Measurements from ENCODE around the gene TESPA1. TPM values are rescaled to one million over a fixed set of nuclear protein-coding genes. Genes with fewer than 3 reads are reported as not detected.

Gene TESPA1
- total and polyA plus RNA-seq, 2 donors, result 1.1 to 1.6 TPM

- 78% methylated on average over 2 of the region's 2 CpGs for WGBS
- Histone ChIP-seq H3K4me1 (ENCODE audit: insufficient read depth) (no peaks in the 10 kb centered on the region), H3K36me3 (ENCODE audit: insufficient read depth) (no peaks in the 10 kb centered on the region), H3K27ac (ENCODE audit: low read depth) (no peak overlapping the region), H3K4me3 (ENCODE audit: low read depth, low read length) (no peak overlapping the region)
- no peak for DNase-seq (ENCODE audit: extremely low spot score)
Measured at GRCh38 chr12:54975272-54975671, 9.3 kb downstream of the TESPA1 start.

GRCh38 chr12:54974279-54974678 lies 10.3 kb downstream of the TESPA1 start:
- Histone ChIP-seq H3K27ac (ENCODE audit: low read depth) (no peak overlapping the region), H3K4me3 (ENCODE audit: low read depth, low read length) (no peak overlapping the region), H3K36me3 (ENCODE audit: insufficient read depth) (no peaks in the 10 kb centered on the region), H3K4me1 (ENCODE audit: insufficient read depth) (no peaks in the 10 kb centered on the region)
- 88% methylated on average over 12 of the region's 12 CpGs for WGBS
- DNase-seq (ENCODE audit: extremely low spot score), result no peak

- Histone ChIP-seq H3K4me1 (ENCODE audit: insufficient read depth) (no peaks in the 10 kb centered on the region), H3K27ac (ENCODE audit: low read depth) (no peak overlapping the region), H3K36me3 (ENCODE audit: insufficient read depth) (no peaks in the 10 kb centered on the region), H3K4me3 (ENCODE audit: low read depth, low read length) (no peak overlapping the region)
- no peak for DNase-seq (ENCODE audit: extremely low spot score)
- WGBS, result 68% methylated on average over 3 of the region's 3 CpGs
Measured at GRCh38 chr12:54973556-54973955, 11.0 kb downstream of the TESPA1 start.

- WGBS, result 83% methylated on average over 3 of the region's 3 CpGs
- DNase-seq (ENCODE audit: extremely low spot score), result no peak
- Histone ChIP-seq H3K36me3 (ENCODE audit: insufficient read depth) (no peaks in the 10 kb centered on the region), H3K27ac (ENCODE audit: low read depth) (no peak overlapping the region), H3K4me3 (ENCODE audit: low read depth, low read length) (no peak overlapping the region), H3K4me1 (ENCODE audit: insufficient read depth) (no peaks in the 10 kb centered on the region)
Measured at GRCh38 chr12:54970741-54971140, 13.8 kb downstream of the TESPA1 start.

GRCh38 chr12:54968181-54968730 lies 16.3 kb downstream of the TESPA1 start:
- Histone ChIP-seq H3K4me1 (ENCODE audit: insufficient read depth) (no peaks in the 10 kb centered on the region), H3K4me3 (ENCODE audit: low read depth, low read length) (no peak overlapping the region), H3K27ac (ENCODE audit: low read depth) (no peak overlapping the region), H3K36me3 (ENCODE audit: insufficient read depth) (no peaks in the 10 kb centered on the region)
- no peak for DNase-seq (ENCODE audit: extremely low spot score)
- 56% methylated on average over 4 of the region's 4 CpGs for WGBS

- Histone ChIP-seq H3K27ac (ENCODE audit: low read depth) (no peak overlapping the region), H3K4me3 (ENCODE audit: low read depth, low read length) (no peak overlapping the region), H3K36me3 (ENCODE audit: insufficient read depth) (no peaks in the 10 kb centered on the region), H3K4me1 (ENCODE audit: insufficient read depth) (no peaks in the 10 kb centered on the region)
- DNase-seq (ENCODE audit: extremely low spot score), result no peak
- WGBS, result 40% methylated on average over 2 of the region's 2 CpGs
Measured at GRCh38 chr12:54967461-54967860, 17.1 kb downstream of the TESPA1 start.

GRCh38 chr12:54961190-54961589 lies 23.4 kb downstream of the TESPA1 start:
- Histone ChIP-seq H3K27ac (ENCODE audit: low read depth) (no peak overlapping the region), H3K36me3 (ENCODE audit: insufficient read depth) (no peaks in the 10 kb centered on the region), H3K4me3 (ENCODE audit: low read depth, low read length) (no peak overlapping the region), H3K4me1 (ENCODE audit: insufficient read depth) (no peaks in the 10 kb centered on the region)
- no peak for DNase-seq (ENCODE audit: extremely low spot score)
- WGBS, result 86% methylated on average over 4 of the region's 4 CpGs

DNA sequence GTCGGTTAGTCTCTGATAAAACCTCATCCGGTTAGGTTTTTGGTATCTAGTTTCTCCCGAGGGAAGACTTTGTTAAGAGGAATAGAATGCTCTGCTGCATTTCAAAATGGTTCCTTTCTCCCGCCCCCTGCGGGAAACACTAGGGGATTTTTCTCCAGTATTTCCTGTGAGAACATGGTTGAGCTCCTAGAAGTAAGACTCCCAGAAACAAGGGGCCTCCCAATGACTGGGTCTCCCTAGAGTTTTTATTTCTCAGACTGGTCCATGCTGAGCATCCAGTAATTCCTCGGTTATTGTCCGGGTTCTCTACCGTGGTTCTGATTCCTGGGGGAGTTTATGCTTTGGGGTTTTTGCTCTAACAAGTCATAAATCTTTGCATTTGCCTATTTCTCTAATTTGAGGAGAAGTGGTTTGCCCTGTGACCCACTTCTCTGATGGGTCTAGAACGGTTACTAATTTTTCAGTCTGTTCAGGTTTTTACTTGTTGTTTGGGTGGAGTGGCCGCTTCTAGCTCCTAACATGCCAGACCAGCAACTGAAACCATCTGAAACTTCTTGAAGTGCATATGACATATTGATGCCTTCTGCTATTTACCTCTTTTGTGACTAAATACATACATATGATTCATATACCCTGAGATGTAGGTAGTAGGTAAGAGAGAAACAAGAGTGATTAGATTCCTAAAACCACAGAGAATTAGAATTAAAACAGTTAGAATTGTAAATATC lies 25.1 kb downstream of the TESPA1 start:
- WGBS, result 57% methylated on average over 10 of the region's 10 CpGs
- H3K36me3 ChIP-seq (ENCODE audit: insufficient read depth), result no peaks in the 10 kb centered on the region
- H3K27ac ChIP-seq (ENCODE audit: low read depth), result no peak overlapping the region
- no peak overlapping the region for H3K4me3 ChIP-seq (ENCODE audit: low read depth, low read length)
- DNase-seq (ENCODE audit: extremely low spot score), result no peak
- no peaks in the 10 kb centered on the region for H3K4me1 ChIP-seq (ENCODE audit: insufficient read depth)

- H3K4me3 ChIP-seq (ENCODE audit: low read depth, low read length), result no peak overlapping the region
- H3K4me1 ChIP-seq (ENCODE audit: insufficient read depth), result no peaks in the 10 kb centered on the region
- no peak overlapping the region for H3K27ac ChIP-seq (ENCODE audit: low read depth)
- peak; percentile 47 for DNase-seq (ENCODE audit: extremely low spot score)
- WGBS, result 83% methylated on average over 3 of the region's 3 CpGs
- no peaks in the 10 kb centered on the region for H3K36me3 ChIP-seq (ENCODE audit: insufficient read depth)
Measured at GRCh38 chr12:54958048-54958658, 26.4 kb downstream of the TESPA1 start.

DNA sequence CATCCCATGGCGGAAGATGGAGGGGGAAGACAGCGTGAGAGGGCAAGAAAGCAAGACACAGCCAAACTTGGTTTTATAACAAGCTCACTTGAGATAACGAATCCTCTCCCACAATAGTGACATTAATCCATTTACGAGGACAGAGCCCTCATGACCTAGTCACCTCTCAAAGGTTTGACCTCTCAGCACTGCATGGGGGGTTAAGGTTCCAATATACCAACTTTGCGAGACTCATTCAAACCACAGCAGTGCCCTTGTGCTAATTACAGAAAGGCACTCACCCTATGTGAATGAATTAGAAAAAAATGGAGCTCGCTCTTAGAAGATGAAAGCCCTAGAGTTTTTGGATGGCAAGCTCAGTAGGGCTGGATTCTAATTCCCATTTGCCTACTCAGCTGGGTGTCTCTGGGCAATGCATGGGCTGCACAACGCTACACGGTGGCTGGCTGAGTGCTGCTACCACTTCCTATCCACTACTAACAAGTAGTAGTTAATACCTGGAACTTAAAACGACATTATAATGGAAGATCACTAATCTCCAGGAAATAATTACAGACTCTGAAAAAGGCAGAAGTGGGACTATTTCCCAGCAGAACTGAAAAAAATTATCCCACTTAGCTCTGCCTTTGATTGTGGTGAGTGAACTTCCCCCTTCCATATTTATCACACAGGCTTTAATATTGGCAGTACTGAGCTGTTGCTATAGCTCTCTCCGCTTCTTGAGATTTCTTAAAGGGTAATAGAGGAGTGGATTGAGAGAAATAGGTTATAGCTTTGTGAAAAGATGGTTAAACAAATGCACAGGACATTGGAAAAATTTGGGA lies 27.5 kb downstream of the TESPA1 start:
- Histone ChIP-seq H3K27ac (ENCODE audit: low read depth) (no peak overlapping the region), H3K4me1 (ENCODE audit: insufficient read depth) (no peaks in the 10 kb centered on the region), H3K36me3 (ENCODE audit: insufficient read depth) (no peaks in the 10 kb centered on the region), H3K4me3 (ENCODE audit: low read depth, low read length) (no peak overlapping the region)
- WGBS, result 70% methylated on average over 10 of the region's 10 CpGs
- no peak for DNase-seq (ENCODE audit: extremely low spot score)

DNA sequence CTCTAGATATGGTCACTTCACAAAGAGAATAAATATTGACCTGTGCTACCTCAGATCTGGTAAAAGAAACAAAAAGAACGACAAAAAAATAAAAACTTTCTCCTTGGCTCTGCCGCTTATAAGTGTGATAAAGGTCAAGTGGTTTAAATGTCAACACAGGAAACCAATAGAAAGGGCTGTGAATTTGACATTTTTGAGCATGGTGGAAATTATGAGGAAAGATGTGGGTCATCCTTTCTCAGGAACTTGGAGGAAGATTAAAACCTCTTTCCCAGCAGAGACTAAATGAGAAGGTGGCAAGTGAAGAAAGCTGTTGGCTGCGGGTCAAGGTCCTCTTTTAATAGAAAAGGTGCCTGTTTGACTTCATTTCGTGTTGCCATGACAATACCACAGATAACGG lies 28.2 kb downstream of the TESPA1 start:
- 73% methylated on average over 5 of the region's 5 CpGs for WGBS

GRCh38 chr12:54954801-54955200 lies 29.8 kb downstream of the TESPA1 start:
- no peak for DNase-seq (ENCODE audit: extremely low spot score)
- WGBS, result 78% methylated on average over 3 of the region's 3 CpGs

More for the DNA sequence above, 28.2 kb downstream of the TESPA1 start:
- no peaks in the 10 kb centered on the region for H3K4me1 ChIP-seq (ENCODE audit: insufficient read depth)
- no peaks in the 10 kb centered on the region for H3K36me3 ChIP-seq (ENCODE audit: insufficient read depth)
- H3K4me3 ChIP-seq (ENCODE audit: low read depth, low read length), result no peak overlapping the region
- H3K27ac ChIP-seq (ENCODE audit: low read depth), result no peak overlapping the region
- DNase-seq (ENCODE audit: extremely low spot score), result no peak

DNA sequence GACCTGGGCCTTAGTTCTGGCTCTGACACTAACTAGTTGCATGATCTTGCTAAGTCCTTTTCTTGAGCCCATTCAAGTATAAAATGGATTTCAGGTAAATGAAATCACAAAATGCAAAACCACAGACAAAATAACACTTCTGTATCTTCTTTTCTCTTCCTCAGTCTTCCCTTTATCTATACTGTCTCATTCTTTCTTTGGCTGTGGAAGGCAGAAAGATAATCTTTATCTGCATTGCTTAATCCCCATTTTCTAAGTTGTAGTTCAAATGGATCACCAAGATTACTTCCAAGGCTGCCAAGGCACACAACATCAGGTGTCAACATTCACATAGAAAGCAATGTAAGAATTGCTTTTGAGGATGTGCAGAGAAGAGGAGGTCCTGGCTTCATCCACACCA lies 30.3 kb downstream of the TESPA1 start:
- H3K36me3 ChIP-seq (ENCODE audit: insufficient read depth), result no peaks in the 10 kb centered on the region
- H3K27ac ChIP-seq (ENCODE audit: low read depth), result no peak overlapping the region
- no peak overlapping the region for H3K4me3 ChIP-seq (ENCODE audit: low read depth, low read length)
- H3K4me1 ChIP-seq (ENCODE audit: insufficient read depth), result no peaks in the 10 kb centered on the region
- no peak for DNase-seq (ENCODE audit: extremely low spot score)

More at GRCh38 chr12:54954801-54955200, 29.8 kb downstream of the TESPA1 start:
- Histone ChIP-seq H3K4me1 (ENCODE audit: insufficient read depth) (no peaks in the 10 kb centered on the region), H3K27ac (ENCODE audit: low read depth) (no peak overlapping the region), H3K4me3 (ENCODE audit: low read depth, low read length) (no peak overlapping the region), H3K36me3 (ENCODE audit: insufficient read depth) (no peaks in the 10 kb centered on the region)
